ENCODE data around the gene VSNL1. TPM values are rescaled to one million over a fixed set of nuclear protein-coding genes. Genes with fewer than 3 reads are reported as not detected.

The VSNL1 gene
- total and polyA plus RNA-seq, 10 of the 15 experiments (the other 5 are each of a cell fraction or from before 2014, with no cell fraction given) = 0.04 to 0.30 (median 0.12) TPM; not detected in 4

DNA sequence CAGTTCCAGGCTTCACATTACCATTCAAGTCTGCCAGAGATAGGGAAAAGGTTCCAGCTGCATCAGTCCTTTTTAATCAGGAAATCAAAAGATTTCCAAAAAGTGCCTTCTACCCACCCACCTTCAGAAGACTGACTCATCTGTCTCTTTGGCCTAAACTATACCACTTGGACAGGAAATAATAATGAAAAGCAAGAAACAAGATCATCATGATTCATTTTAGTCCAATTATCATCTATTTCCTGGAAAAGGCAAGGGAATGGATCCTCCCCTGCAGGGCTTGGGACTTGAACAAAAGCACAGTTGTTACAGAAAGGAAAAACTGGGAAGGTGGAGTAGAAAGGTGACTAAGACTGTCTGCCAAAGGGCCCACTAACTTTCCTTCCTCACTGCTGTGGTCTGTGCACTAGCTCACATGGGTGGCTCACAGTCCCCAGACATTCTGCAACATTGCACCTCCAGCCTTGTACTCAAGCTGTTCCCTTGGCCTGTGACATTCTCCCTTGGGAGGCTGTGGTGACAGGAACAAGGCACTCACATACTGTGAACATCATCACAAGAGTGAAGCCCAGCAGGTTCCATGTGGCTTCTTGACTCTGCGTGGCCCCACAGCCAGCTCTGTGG is 75.3 kb downstream of the VSNL1 start (continued):
- TF ChIP-seq, protein P1, sequence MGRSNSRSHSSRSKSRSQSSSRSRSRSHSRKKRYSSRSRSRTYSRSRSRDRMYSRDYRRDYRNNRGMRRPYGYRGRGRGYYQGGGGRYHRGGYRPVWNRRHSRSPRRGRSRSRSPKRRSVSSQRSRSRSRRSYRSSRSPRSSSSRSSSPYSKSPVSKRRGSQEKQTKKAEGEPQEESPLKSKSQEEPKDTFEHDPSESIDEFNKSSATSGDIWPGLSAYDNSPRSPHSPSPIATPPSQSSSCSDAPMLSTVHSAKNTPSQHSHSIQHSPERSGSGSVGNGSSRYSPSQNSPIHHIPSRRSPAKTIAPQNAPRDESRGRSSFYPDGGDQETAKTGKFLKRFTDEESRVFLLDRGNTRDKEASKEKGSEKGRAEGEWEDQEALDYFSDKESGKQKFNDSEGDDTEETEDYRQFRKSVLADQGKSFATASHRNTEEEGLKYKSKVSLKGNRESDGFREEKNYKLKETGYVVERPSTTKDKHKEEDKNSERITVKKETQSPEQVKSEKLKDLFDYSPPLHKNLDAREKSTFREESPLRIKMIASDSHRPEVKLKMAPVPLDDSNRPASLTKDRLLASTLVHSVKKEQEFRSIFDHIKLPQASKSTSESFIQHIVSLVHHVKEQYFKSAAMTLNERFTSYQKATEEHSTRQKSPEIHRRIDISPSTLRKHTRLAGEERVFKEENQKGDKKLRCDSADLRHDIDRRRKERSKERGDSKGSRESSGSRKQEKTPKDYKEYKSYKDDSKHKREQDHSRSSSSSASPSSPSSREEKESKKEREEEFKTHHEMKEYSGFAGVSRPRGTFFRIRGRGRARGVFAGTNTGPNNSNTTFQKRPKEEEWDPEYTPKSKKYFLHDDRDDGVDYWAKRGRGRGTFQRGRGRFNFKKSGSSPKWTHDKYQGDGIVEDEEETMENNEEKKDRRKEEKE (IDR thresholded peaks at IDR 0.05) = no peak
- TF ChIP-seq, protein P2, sequence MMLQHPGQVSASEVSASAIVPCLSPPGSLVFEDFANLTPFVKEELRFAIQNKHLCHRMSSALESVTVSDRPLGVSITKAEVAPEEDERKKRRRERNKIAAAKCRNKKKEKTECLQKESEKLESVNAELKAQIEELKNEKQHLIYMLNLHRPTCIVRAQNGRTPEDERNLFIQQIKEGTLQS (IDR thresholded peaks at IDR 0.05; ENCODE audit: borderline replicate concordance, extremely low read depth, low read depth, low read length) = no peak
- TF ChIP-seq, protein P3, sequence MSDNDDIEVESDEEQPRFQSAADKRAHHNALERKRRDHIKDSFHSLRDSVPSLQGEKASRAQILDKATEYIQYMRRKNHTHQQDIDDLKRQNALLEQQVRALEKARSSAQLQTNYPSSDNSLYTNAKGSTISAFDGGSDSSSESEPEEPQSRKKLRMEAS (IDR thresholded peaks at IDR 0.05; ENCODE audit: low read depth, low read length) = no peak
- TF ChIP-seq ZNF274 (IDR thresholded peaks at IDR 0.05; ENCODE audit: insufficient read depth, insufficient read length) (no peak), SMARCA5 (IDR thresholded peaks at IDR 0.05) (no peak)

DNA sequence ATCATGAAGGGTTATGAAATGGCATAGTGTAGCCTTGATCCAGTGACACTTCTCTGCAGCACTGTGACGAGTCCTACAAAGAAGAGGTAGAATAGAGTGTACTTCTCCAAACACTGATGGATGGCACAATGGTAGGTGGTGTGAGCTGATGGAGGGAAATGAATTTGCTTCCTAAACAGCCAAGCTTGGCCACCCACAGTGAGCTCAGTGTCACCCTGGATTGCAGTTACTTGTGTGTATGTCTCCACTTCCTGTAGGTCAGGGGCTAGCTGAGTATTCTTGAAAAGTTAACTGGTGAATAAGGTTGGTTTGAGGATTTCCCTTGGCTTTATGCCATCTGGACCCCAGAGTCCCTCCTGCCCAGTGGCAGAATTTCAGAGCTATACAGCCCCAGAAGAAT is 75.9 kb downstream of the VSNL1 start:
- ChIA-PET RAD21 (ENCODE audit: unreplicated experiment) (interaction anchor here (2.2 kb wide), 1 partner anchor 54 kb away, joined by 9 read pairs; no protein-coding TSS in a partner anchor), CTCF (interaction anchor here (1.0 to 2.5 kb wide), 3 partner anchors 8 to 55 kb away, joined by 3 to 7 read pairs (median 7); no protein-coding TSS in a partner anchor), POLR2A (no interaction called here), SMC1A (ENCODE audit: uncharacterized antibody, unreplicated experiment) (interaction anchor here (0.6 to 2.2 kb wide), 5 partner anchors 8 to 86 kb away, joined by 3 to 7 read pairs (median 3); no protein-coding TSS in a partner anchor)
- FAIRE-seq = no peak
- ATAC-seq = no peak
- no peaks in the 10 kb centered on the region for H3K36me3 ChIP-seq (ENCODE audit: control insufficient read depth in 2 of 2, insufficient read depth in 2 of 2, low read length in 1 of 2)
- H3K9me3 ChIP-seq (replicated peaks; ENCODE audit: control insufficient read depth, insufficient read depth, low read length) = no peaks in the 10 kb centered on the region
- no peaks in the 10 kb centered on the region for H4K20me1 ChIP-seq (ENCODE audit: control insufficient read depth, insufficient read depth)
- no peak for DNase-seq (ENCODE audit: low read depth, low spot score)
- H3K4me3 ChIP-seq = no peak overlapping the region
- H3K9ac ChIP-seq (ENCODE audit: control insufficient read depth, insufficient read depth, low read length) = no peak overlapping the region
- H2AFZ ChIP-seq (ENCODE audit: control insufficient read depth, low read depth, low read length) = no peak overlapping the region
- intact Hi-C loops (cut with micrococcal nuclease; ENCODE audit: unreplicated experiment) (no loop called here), in situ Hi-C loops (cut with MboI) (no loop called here)
- H3K4me2 ChIP-seq (ENCODE audit: control insufficient read depth, insufficient read depth) = no peak overlapping the region
- H3K27me3 ChIP-seq (replicated peaks in 1 of 2; ENCODE audit: control insufficient read depth in 2 of 2, insufficient read depth in 2 of 2, low read length in 1 of 2) = no peaks in the 10 kb centered on the region; a peak in 1 of 4 replicates
- H3K4me1 ChIP-seq (ENCODE audit: control insufficient read depth, insufficient read depth, low read length) = no peaks in the 10 kb centered on the region
- no TSS peak for BruUV-seq (replicated peaks)
- no peak overlapping the region for H3K27ac ChIP-seq (ENCODE audit: control insufficient read depth, insufficient read depth)
- whole genome bisulfite sequencing (ENCODE audit: insufficient coverage, insufficient replicate concordance, low lambda C conversion rate, missing lambda C conversion rate) = 0% methylated on average over 1 of the region's 1 CpG
- H3K79me2 ChIP-seq (ENCODE audit: control insufficient read depth, insufficient read depth, low read length) = no peaks in the 10 kb centered on the region
- TF ChIP-seq, protein P4, sequence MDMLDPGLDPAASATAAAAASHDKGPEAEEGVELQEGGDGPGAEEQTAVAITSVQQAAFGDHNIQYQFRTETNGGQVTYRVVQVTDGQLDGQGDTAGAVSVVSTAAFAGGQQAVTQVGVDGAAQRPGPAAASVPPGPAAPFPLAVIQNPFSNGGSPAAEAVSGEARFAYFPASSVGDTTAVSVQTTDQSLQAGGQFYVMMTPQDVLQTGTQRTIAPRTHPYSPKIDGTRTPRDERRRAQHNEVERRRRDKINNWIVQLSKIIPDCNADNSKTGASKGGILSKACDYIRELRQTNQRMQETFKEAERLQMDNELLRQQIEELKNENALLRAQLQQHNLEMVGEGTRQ (IDR thresholded peaks at IDR 0.05; ENCODE audit: borderline replicate concordance, low read depth, low read length) = no peak
- no peak for TF ChIP-seq SP1 (IDR thresholded peaks at IDR 0.05; ENCODE audit: low read depth, low read length)
- no peak for TF ChIP-seq POLR2AphosphoS2 (IDR thresholded peaks at IDR 0.05; ENCODE audit: low read depth, low read length)
- TF ChIP-seq GATAD2B (conservative IDR thresholded peaks at IDR 0.05; ENCODE audit: low read depth) = no peak
- TF ChIP-seq, protein P5, sequence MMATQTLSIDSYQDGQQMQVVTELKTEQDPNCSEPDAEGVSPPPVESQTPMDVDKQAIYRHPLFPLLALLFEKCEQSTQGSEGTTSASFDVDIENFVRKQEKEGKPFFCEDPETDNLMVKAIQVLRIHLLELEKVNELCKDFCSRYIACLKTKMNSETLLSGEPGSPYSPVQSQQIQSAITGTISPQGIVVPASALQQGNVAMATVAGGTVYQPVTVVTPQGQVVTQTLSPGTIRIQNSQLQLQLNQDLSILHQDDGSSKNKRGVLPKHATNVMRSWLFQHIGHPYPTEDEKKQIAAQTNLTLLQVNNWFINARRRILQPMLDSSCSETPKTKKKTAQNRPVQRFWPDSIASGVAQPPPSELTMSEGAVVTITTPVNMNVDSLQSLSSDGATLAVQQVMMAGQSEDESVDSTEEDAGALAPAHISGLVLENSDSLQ (IDR thresholded peaks at IDR 0.05) = no peak
- TF ChIP-seq STAT3 (IDR thresholded peaks at IDR 0.05; ENCODE audit: low read depth, low read length) = no peak
- no peak for TF ChIP-seq GABPA (IDR thresholded peaks at IDR 0.05; ENCODE audit: low read depth)
- no peak for TF ChIP-seq POLR2AphosphoS5 (IDR thresholded peaks at IDR 0.05; ENCODE audit: low read length)
- TF ChIP-seq, protein P6, sequence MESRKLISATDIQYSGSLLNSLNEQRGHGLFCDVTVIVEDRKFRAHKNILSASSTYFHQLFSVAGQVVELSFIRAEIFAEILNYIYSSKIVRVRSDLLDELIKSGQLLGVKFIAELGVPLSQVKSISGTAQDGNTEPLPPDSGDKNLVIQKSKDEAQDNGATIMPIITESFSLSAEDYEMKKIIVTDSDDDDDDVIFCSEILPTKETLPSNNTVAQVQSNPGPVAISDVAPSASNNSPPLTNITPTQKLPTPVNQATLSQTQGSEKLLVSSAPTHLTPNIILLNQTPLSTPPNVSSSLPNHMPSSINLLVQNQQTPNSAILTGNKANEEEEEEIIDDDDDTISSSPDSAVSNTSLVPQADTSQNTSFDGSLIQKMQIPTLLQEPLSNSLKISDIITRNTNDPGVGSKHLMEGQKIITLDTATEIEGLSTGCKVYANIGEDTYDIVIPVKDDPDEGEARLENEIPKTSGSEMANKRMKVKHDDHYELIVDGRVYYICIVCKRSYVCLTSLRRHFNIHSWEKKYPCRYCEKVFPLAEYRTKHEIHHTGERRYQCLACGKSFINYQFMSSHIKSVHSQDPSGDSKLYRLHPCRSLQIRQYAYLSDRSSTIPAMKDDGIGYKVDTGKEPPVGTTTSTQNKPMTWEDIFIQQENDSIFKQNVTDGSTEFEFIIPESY (IDR thresholded peaks at IDR 0.05) = no peak
- TF ChIP-seq TCF7 (IDR thresholded peaks at IDR 0.05; ENCODE audit: borderline replicate concordance) = no peak

Data from GM12878 (cell line).